BJ (cell line): ENCODE measurements around the gene SMIM29. TPM values are rescaled to one million over a fixed set of nuclear protein-coding genes. Genes with fewer than 3 reads are reported as not detected.

Experiments used
- CTCF ChIA-PET: fragments of 350-600 bp; formaldehyde crosslinking; extraction: SDS; loops from one replicate; lab custom pipeline; 2021; ENCODE audit warnings: antibody characterized with exemption, inconsistent platforms; lab: Yijun Ruan, JAX
- POLR2A ChIA-PET: fragments of 300-600 bp; sonication (Branson Sonifier 250); formaldehyde crosslinking; extraction: SDS; loops from one replicate; lab custom pipeline; 2021; ENCODE audit warnings: antibody characterized with exemption; lab: Charles Lee
- DNase-seq: peaks from one replicate; pipeline ENCODE4 v3.0.0-alpha.2; 2011; ENCODE audit warnings: low read depth
- H3K27me3 ChIP-seq: 2 replicates; pipeline ENCODE4 v1.6.0; 2011; ENCODE audit warnings: low read length; ENCODE audit not compliant: control insufficient read depth, insufficient read depth
- H3K36me3 ChIP-seq: 2 replicates; pipeline ENCODE4 v1.5.1; 2011; ENCODE audit warnings: low read length; ENCODE audit not compliant: control insufficient read depth, insufficient read depth
- H3K4me3 ChIP-seq: 2 replicates; pipeline ENCODE4 v1.5.1; 2011; ENCODE audit warnings: low read depth, mild to moderate bottlenecking, control low read depth, low read length
- polyA plus RNA-seq: library from polyadenylated mRNA; depleted of rRNA; stranded (reverse); fragments of >200 nt; gene quantifications from 2 replicates; pipeline ENCODE4 v1.2.3, GENCODE V29; 2011
- TF ChIP-seq, protein P1 (sequence below): IDR thresholded peaks from 2 replicates; pipeline ENCODE4 v1.5.1; 2011; ENCODE audit warnings: low read depth, mild to moderate bottlenecking, control low read depth, inconsistent platforms, low read length, moderate library complexity; ENCODE audit not compliant: insufficient read depth

The SMIM29 gene
- polyA plus RNA-seq, 1 experiment: 29.5 TPM

DNA sequence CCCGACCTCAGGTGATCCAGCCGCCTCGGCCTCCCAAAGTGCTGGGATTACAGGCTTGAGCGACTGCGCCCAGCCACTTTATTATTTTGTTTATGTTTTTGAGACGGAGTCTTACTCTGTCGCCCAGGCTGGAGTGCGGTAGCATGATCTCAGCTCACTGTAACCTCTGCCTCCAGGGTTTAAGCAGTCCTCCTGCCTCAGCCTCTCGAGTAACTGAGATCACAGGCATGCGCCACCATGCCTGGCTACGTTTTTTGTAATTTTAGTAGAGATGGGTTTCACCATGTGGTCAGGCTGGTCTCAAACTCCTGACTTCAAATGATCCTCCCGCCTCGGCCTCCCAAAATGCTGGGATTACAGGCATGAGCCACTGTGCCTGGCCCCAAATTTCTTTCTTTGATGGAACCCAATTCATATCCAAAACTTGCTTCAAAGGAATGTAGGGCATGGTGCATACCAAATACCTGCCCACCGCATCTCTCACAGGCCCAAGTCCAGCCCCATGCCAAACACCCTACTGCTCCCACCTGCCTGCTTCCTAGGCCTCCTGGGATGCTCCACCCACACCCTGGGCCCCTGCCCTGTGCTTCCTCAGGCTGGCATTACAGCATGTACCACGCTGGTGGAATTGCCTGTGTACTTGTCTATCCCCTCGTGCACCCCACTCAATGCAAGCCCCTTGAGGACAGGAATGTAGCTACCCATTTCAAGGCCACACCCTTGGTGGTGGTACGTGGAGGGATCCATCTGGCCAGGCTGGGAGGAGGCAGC, 17.1 kb downstream of the SMIM29 start:
- ChIA-PET POLR2A (no interaction called here), CTCF (interaction anchor here (1.3 kb wide), 1 partner anchor 13 kb away, joined by 3 read pairs; no protein-coding TSS in a partner anchor)
- no peak overlapping the region for H3K4me3 ChIP-seq
- H3K36me3 ChIP-seq: no peaks in the 10 kb centered on the region
- no peaks in the 10 kb centered on the region for H3K27me3 ChIP-seq
- DNase-seq: no peak
- TF ChIP-seq, protein P1, sequence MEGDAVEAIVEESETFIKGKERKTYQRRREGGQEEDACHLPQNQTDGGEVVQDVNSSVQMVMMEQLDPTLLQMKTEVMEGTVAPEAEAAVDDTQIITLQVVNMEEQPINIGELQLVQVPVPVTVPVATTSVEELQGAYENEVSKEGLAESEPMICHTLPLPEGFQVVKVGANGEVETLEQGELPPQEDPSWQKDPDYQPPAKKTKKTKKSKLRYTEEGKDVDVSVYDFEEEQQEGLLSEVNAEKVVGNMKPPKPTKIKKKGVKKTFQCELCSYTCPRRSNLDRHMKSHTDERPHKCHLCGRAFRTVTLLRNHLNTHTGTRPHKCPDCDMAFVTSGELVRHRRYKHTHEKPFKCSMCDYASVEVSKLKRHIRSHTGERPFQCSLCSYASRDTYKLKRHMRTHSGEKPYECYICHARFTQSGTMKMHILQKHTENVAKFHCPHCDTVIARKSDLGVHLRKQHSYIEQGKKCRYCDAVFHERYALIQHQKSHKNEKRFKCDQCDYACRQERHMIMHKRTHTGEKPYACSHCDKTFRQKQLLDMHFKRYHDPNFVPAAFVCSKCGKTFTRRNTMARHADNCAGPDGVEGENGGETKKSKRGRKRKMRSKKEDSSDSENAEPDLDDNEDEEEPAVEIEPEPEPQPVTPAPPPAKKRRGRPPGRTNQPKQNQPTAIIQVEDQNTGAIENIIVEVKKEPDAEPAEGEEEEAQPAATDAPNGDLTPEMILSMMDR: no peak

DNA sequence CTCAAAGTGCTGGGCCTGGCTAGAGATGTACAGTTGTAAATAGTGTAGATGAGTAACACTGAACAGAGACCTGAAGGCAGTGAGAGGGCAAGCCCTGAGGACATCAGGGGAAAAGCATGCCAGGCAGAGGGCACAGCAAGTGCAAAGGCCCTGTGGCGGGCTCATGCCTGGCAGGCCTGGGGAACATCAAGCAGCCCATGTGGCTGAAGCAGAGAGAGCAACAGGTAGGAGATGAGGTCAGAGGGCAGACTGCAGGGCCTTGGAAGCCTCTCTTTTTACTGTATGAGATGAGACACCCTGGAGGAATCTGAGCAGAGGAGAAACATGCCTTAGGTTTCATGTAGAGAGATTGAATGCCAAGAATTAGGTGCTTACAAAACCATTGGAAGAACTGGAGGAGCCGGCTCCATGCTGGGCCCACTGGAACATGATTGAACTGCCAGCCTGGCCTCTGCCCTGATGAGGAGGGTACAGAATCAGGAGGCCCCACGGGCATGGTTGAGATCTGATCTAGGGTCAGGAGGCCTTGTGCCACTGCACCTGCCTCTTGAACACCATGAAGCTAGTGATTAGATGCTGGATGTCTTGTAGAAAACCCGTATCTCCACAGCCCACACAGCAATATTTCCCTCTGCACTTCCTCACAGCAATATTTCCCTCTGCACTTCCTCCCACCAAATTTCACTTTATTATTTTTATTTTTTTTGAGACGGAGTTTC, 18.0 kb downstream of the SMIM29 start:
- Histone ChIP-seq H3K27me3 (no peaks in the 10 kb centered on the region), H3K36me3 (no peaks in the 10 kb centered on the region), H3K4me3 (no peak overlapping the region)
- ChIA-PET CTCF (interaction anchor here (0.7 kb wide), 1 partner anchor 12 kb away, joined by 3 read pairs; no protein-coding TSS in a partner anchor), POLR2A (no interaction called here)
- TF ChIP-seq, protein P1: no peak
- DNase-seq: no peak

DNA sequence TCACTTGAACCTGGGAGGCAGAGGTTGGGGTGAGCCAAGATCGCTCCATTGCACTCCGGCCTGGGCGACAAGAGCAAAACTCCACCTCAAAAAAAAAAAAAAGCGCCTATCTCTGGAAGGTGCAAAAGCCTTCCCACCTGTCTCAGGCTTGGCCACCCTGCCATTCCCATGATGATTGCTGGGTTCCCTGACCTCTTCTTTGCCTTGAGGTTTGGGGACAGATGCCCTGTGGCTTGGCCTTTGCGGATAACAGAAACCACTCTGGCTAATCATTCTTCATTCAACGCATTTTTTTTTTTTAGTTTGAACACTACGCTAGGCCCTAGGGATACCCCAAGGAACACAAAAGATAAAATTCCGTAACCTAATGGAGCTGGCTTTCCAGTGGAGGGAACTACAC, 18.9 kb downstream of the SMIM29 start:
- DNase-seq: no peak
- Histone ChIP-seq H3K4me3 (no peak overlapping the region), H3K36me3 (no peaks in the 10 kb centered on the region), H3K27me3 (no peaks in the 10 kb centered on the region)
- ChIA-PET POLR2A (no interaction called here), CTCF (interaction anchor here (0.7 to 1.3 kb wide), 2 partner anchors 13 to 20 kb away, joined by 3 to 4 read pairs; no protein-coding TSS in a partner anchor)
- TF ChIP-seq, protein P1: no peak

DNA sequence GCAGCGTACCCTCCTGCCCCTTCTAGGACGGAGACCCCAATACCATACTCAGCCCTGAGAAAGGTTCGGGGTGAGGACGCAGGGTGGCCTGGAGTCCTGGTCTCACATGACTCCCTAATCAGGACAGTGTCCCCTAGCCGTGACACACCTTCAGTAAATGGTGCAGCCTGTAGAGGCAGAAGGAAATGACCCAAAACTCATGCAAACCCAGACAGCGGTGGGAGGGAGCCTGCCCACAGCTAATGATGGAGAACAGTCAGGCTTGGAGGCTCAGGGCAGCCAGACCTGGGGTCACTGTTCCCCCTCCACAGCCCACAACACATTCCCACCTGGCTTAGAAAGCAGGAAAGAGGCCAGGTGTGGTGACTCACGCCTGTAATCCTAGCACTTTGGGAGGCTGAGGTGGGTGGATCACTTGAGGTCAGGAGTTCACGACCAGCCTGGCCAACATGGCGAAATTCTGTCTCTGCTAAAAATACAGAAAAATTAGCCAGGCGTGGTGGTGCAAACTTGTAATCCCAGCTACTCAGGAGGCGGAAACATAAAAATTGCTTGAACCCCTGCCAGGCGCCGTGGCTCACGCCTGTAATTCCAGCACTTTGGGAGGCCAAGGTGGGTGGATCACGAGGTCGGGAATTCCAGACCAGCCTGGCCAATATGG, 20.9 kb downstream of the SMIM29 start:
- no peak overlapping the region for H3K4me3 ChIP-seq
- ChIA-PET POLR2A (no interaction called here), CTCF (no interaction called here)
- TF ChIP-seq, protein P1: no peak
- H3K27me3 ChIP-seq: no peaks in the 10 kb centered on the region
- no peaks in the 10 kb centered on the region for H3K36me3 ChIP-seq
- DNase-seq: no peak
